22Rv1 (cell line): Measurements from ENCODE around the gene SLC24A4.

ENCODE experiments used
- H3K27ac ChIP-seq: fragments of 450-650 bp; 2 replicates; pipeline ENCODE4 v1.5.1; 2017
- ZFX ChIP-seq: fragments of 450-650 bp; IDR thresholded peaks from 2 replicates; pipeline ENCODE4 v1.6.1; 2017; ENCODE audit warnings: antibody characterized with exemption, borderline replicate concordance
- TF ChIP-seq, protein P1 (sequence below): fragments of 450-650 bp; IDR thresholded peaks from 2 replicates; pipeline ENCODE4 v1.5.1; 2017; ENCODE audit warnings: mild to moderate bottlenecking

The SLC24A4 gene, protein sequence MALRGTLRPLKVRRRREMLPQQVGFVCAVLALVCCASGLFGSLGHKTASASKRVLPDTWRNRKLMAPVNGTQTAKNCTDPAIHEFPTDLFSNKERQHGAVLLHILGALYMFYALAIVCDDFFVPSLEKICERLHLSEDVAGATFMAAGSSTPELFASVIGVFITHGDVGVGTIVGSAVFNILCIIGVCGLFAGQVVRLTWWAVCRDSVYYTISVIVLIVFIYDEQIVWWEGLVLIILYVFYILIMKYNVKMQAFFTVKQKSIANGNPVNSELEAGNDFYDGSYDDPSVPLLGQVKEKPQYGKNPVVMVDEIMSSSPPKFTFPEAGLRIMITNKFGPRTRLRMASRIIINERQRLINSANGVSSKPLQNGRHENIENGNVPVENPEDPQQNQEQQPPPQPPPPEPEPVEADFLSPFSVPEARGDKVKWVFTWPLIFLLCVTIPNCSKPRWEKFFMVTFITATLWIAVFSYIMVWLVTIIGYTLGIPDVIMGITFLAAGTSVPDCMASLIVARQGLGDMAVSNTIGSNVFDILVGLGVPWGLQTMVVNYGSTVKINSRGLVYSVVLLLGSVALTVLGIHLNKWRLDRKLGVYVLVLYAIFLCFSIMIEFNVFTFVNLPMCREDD

DNA sequence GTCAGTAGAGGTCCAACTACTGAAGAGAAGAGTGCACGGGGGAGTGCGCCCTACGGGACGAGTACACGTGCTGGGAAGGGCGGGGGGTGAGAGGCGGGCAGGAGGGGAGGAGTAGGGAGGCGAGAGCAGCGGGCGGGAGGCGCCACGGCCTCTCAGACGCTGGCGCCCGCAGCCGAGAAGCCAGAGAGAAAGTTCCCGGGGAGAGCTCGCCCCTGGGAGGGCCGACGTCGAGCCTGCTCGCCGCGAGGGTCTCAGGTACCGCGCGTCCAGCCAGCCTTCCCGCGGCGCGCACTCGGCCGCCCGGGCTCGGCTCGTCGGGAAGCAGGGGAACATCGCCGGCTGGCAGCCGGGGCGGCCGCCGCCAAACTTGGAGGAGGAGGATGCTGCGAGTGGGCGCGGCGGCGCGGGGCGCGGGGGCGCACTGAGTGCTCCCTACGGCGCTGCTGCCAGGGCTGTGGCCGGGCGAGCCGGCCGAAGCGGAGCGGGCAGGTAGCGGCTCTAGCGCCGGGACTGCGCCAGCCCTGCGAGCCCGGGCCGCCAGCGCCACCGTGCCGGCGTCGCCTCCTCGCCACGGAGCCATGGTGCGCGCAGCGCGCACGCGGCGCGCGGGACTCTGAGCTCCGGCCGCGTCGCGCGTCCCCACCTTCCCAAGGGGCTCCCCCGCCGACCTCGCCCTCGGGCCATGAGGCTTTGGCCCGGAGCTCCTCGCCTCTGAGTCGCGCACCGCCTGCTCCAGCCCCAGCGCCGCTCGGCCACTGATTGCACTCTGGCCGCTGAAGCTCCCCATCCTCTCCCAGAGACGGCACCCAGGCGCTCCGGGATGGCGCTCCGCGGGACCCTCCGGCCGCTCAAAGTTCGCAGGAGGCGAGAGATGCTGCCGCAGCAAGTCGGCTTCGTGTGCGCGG, at the start of gene SLC24A4:
Gene SLC24A4 (plus strand): TSS at position 155 of the 905 bp plus-strand sequence. CDS start 666 bp downstream, at position 821.
- no peak within 1 kb of the TSS for H3K27ac ChIP-seq
- no peak for TF ChIP-seq ZFX
- TF ChIP-seq, protein P1, sequence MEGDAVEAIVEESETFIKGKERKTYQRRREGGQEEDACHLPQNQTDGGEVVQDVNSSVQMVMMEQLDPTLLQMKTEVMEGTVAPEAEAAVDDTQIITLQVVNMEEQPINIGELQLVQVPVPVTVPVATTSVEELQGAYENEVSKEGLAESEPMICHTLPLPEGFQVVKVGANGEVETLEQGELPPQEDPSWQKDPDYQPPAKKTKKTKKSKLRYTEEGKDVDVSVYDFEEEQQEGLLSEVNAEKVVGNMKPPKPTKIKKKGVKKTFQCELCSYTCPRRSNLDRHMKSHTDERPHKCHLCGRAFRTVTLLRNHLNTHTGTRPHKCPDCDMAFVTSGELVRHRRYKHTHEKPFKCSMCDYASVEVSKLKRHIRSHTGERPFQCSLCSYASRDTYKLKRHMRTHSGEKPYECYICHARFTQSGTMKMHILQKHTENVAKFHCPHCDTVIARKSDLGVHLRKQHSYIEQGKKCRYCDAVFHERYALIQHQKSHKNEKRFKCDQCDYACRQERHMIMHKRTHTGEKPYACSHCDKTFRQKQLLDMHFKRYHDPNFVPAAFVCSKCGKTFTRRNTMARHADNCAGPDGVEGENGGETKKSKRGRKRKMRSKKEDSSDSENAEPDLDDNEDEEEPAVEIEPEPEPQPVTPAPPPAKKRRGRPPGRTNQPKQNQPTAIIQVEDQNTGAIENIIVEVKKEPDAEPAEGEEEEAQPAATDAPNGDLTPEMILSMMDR: no peak

GRCh38 chr14:92273166-92273565, 49.8 kb upstream of the SLC24A4 start:
- TF ChIP-seq, protein P1: no peak
- TF ChIP-seq ZFX: no peak
- H3K27ac ChIP-seq: no peak overlapping the region

GRCh38 chr14:92274055-92274454, 48.9 kb upstream of the SLC24A4 start:
- no peak overlapping the region for H3K27ac ChIP-seq
- TF ChIP-seq ZFX: no peak
- TF ChIP-seq, protein P1: no peak

DNA sequence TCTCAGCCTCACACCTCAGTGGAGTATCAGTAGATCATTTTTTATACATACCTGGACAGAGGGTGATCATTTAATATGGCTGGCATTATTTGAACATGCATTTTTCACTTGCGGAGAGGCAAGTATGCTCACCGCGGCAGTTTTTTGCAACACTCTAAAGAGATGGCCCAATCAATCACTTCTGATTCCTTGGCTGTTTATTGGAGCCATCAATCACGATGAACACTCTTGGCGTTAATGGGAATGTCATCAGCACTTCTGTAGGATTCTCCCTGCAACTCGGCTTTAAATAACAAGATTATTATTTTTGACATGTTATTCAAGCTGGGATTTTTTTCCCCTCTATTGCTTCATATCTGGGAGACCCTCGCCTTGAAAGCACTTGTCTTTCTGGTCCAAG, 46.9 kb upstream of the SLC24A4 start:
- TF ChIP-seq, protein P1: no peak
- no peak for TF ChIP-seq ZFX
- no peak overlapping the region for H3K27ac ChIP-seq

GRCh38 chr14:92277031-92277430, 45.9 kb upstream of the SLC24A4 start:
- TF ChIP-seq, protein P1: no peak
- TF ChIP-seq ZFX: no peak

DNA sequence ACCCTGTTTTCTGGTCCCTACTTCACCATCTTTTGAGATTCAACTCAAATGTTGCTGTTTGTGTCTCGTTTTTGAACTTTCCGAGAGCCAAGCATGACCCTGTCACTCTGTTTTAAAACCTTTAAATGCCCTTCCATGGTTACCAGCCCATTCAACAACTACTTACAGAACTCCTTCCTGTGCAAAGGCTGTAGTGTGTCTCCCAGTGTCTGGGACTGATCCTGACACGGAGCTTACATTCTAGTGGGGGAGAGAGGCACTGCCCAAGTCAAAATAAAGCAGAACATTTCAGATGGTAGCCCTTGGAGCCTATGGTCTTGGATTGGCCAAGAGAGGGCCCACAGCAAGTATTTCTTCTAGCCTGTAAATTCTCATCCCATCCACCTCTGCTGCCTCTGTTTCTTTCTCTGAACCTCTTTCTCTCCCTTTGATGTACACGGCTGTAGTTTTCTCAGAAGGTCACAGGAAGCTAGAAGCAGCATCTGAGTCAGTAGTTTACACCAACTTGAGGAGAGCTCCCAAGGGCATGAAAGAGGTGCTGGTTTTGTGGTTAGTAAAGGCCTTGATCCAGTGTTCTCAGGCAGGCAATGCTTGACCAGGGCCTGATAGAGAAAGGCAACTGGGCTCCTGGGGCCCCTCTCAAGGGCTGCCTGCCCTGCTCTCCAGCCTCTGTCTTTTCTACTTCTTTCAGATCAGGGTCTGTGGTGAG, 42.3 kb upstream of the SLC24A4 start:
- H3K27ac ChIP-seq: no peak overlapping the region
- TF ChIP-seq ZFX: no peak
- TF ChIP-seq, protein P1: no peak

More at GRCh38 chr14:92277031-92277430, 45.9 kb upstream of the SLC24A4 start:
- no peak overlapping the region for H3K27ac ChIP-seq
